Frontal cortex (tissue), 4 donors: ENCODE measurements around the gene NOM1. TPM values are rescaled to one million over a fixed set of nuclear protein-coding genes. Genes with fewer than 3 reads are reported as not detected.
"Not testable (repeated sequence)": the region's sequence is repeated elsewhere in the genome, so short reads cannot be mapped to it uniquely, and the experiment has no call there.

Source experiments
- DNase-seq, 2 donors: peaks; one replicate each; pipeline ENCODE4 v3.0.0; 2012; ENCODE audit warnings: low spot score in 2 of 2
- FAIRE-seq: peaks from 2 replicates; lab custom pipeline; 2012; peaks lifted over from hg19 to GRCh38; lab: Jason Lieb, UNC
- total RNA-seq: library from RNA; depleted of rRNA; stranded (reverse); fragments of >200 nt; gene quantifications from one replicate; pipeline ENCODE4 v1.2.3, GENCODE V29; 2014
- donor health status: control.
- donor health status: control.
- donor health status: control.

Gene NOM1
- 22.8 TPM for total RNA-seq

- no peak for FAIRE-seq
- DNase-seq = peak; percentile 97 to 98
Observed at GRCh38 chr7:156949541-156950380, at the start of gene NOM1. TSS of gene NOM1 (plus strand) at chr7:156949712. CDS start at chr7:156949738, 26 bp downstream.

GRCh38 chr7:156900093-156900492 lies 49.4 kb upstream of the NOM1 start:
- FAIRE-seq, DNase-seq: not testable (repeated sequence)

- FAIRE-seq (no peak), DNase-seq (no peak)
Observed at GRCh38 chr7:156903232-156903909, 46.1 kb upstream of the NOM1 start.

GRCh38 chr7:156906200-156906649 lies 43.3 kb upstream of the NOM1 start:
- FAIRE-seq = no peak
- DNase-seq = no peak

- DNase-seq (no peak), FAIRE-seq (no peak)
Observed at GRCh38 chr7:156907656-156908055, 41.9 kb upstream of the NOM1 start.

GRCh38 chr7:156909574-156910252 lies 39.8 kb upstream of the NOM1 start:
- DNase-seq, FAIRE-seq: not testable (repeated sequence)

GRCh38 chr7:156918635-156919034 lies 30.9 kb upstream of the NOM1 start:
- no peak for DNase-seq
- no peak for FAIRE-seq

- DNase-seq (no peak), FAIRE-seq (no peak)
Observed at GRCh38 chr7:156919132-156919713, 30.3 kb upstream of the NOM1 start.

GRCh38 chr7:156920076-156920475 lies 29.4 kb upstream of the NOM1 start:
- FAIRE-seq (no peak), DNase-seq (no peak)

GRCh38 chr7:156920487-156921373 lies 28.8 kb upstream of the NOM1 start:
- not testable (repeated sequence) for DNase-seq, FAIRE-seq

- DNase-seq, FAIRE-seq: not testable (repeated sequence)
Observed at GRCh38 chr7:156922304-156922703, 27.2 kb upstream of the NOM1 start.

GRCh38 chr7:156925821-156926220 lies 23.7 kb upstream of the NOM1 start:
- not testable (repeated sequence) for DNase-seq, FAIRE-seq

- FAIRE-seq (no peak), DNase-seq (no peak)
Observed at GRCh38 chr7:156927571-156928405, 21.7 kb upstream of the NOM1 start.

- DNase-seq (no peak), FAIRE-seq (no peak)
Observed at GRCh38 chr7:156928406-156928747, 21.1 kb upstream of the NOM1 start.

GRCh38 chr7:156929789-156930539 lies 19.5 kb upstream of the NOM1 start:
- DNase-seq (no peak), FAIRE-seq (no peak)

GRCh38 chr7:156932006-156932405 lies 17.5 kb upstream of the NOM1 start:
- FAIRE-seq (no peak), DNase-seq (no peak)

GRCh38 chr7:156935250-156935649 lies 14.3 kb upstream of the NOM1 start:
- no peak for FAIRE-seq
- DNase-seq = no peak

- FAIRE-seq, DNase-seq: not testable (repeated sequence)
Observed at GRCh38 chr7:156936766-156937165, 12.7 kb upstream of the NOM1 start.
